OCI-LY7 (cell line): ENCODE results near the gene SEC22B. TPM values are rescaled to one million over a fixed set of nuclear protein-coding genes. Genes with fewer than 3 reads are reported as not detected.
"Not testable (repeated sequence)": the region's sequence is repeated elsewhere in the genome, so short reads cannot be mapped to it uniquely, and the experiment has no call there.

ENCODE experiments used
- BruUV-seq: library from RNA; stranded (reverse); fragments of 400-500 nt; replicated peaks from 2 replicates; lab custom pipeline; 2021; lab: Mats Ljungman, UMichigan
- CTCF ChIA-PET: fragments of 300-600 bp; sonication (Branson Sonifier 250); formaldehyde crosslinking; loops from one replicate; lab custom pipeline; 2022; ENCODE audit warnings: antibody characterized with exemption; ENCODE audit not compliant: unreplicated experiment; lab: Charles Lee
- POLR2A ChIA-PET: fragments of 300-600 bp; sonication (Branson Sonifier 250); formaldehyde crosslinking; loops from one replicate; lab custom pipeline; 2022; ENCODE audit warnings: antibody characterized with exemption; lab: Charles Lee
- DNase-seq: peaks from one replicate; pipeline ENCODE4 v3.0.0-alpha.2; 2015; ENCODE audit warnings: low spot score
- H2AFZ ChIP-seq: fragments of 200-600 bp; sonication (generic), shearing (Covaris generic); 2 replicates; pipeline ENCODE4 v1.6.1; 2014; ENCODE audit warnings: mild to moderate bottlenecking, antibody characterized with exemption, low read length, moderate library complexity
- H3K27ac ChIP-seq: fragments of 200-600 bp; sonication (generic); 2 replicates; pipeline ENCODE4 v1.5.1; 2014; ENCODE audit warnings: mixed run types, low read depth, mild to moderate bottlenecking, moderate library complexity, low read length, inconsistent platforms; ENCODE audit not compliant: poor library complexity, severe bottlenecking
- H3K36me3 ChIP-seq: fragments of 200-600 bp; sonication (generic); 2 replicates; pipeline ENCODE4 v1.6.1; 2014; ENCODE audit warnings: mild to moderate bottlenecking, antibody characterized with exemption, low read length, moderate library complexity, mixed read lengths; ENCODE audit not compliant: insufficient read depth
- H3K4me1 ChIP-seq: fragments of 200-600 bp; sonication (generic); 2 replicates; pipeline ENCODE4 v1.5.1; 2014; ENCODE audit warnings: mild to moderate bottlenecking, low read length; ENCODE audit not compliant: insufficient read depth, poor library complexity, severe bottlenecking
- H3K4me2 ChIP-seq: fragments of 200-600 bp; sonication (generic); 2 replicates; pipeline ENCODE4 v1.6.1; 2014; ENCODE audit warnings: mild to moderate bottlenecking, low read length
- H3K4me3 ChIP-seq: fragments of 200-600 bp; sonication (generic); 2 replicates; pipeline ENCODE4 v1.5.1; 2014; ENCODE audit warnings: mild to moderate bottlenecking, low read depth, low read length; ENCODE audit not compliant: poor library complexity, severe bottlenecking
- H3K79me2 ChIP-seq: fragments of 200-600 bp; sonication (generic); 2 replicates; pipeline ENCODE4 v1.6.1; 2016; ENCODE audit warnings: low read depth, mild to moderate bottlenecking, low read length, moderate library complexity, mixed read lengths; ENCODE audit not compliant: insufficient read depth
- H3K9me2 ChIP-seq: fragments of 200-600 bp; sonication (generic); 2 replicates; pipeline ENCODE4 v1.6.1; 2016; ENCODE audit warnings: mild to moderate bottlenecking, low read length, mixed read lengths; ENCODE audit not compliant: insufficient read depth
- H3K9me3 ChIP-seq: fragments of 200-600 bp; sonication (generic); 2 replicates; pipeline ENCODE4 v1.6.1; 2014; ENCODE audit warnings: mild to moderate bottlenecking, mixed run types, low read length, mixed read lengths
- H4K20me1 ChIP-seq: fragments of 200-600 bp; sonication (generic); 2 replicates; pipeline ENCODE4 v1.6.1; 2014; ENCODE audit warnings: mild to moderate bottlenecking, antibody characterized with exemption, low read length, moderate library complexity, mixed read lengths; ENCODE audit not compliant: insufficient read depth
- intact Hi-C: fragments of 100-400 bp; cut with micrococcal nuclease; formaldehyde crosslinking; loops from one replicate; pipeline ENCODE4 v1.10.0; 2022; ENCODE audit not compliant: unreplicated experiment
- total RNA-seq, 2 experiments: library from RNA; depleted of rRNA in 1 of 2; stranded (reverse); fragments of >200 nt in 1 of 2; shearing (Covaris generic) in 1 of 2; gene quantifications; 2 replicates each; pipeline ENCODE4 v1.2.3, GENCODE V29; 2014 to 2022
- TF ChIP-seq, protein P1 (sequence below): fragments of 200-600 bp; sonication (generic); conservative IDR thresholded peaks from 2 replicates; pipeline ENCODE4 v1.5.1; 2014; ENCODE audit warnings: mild to moderate bottlenecking, antibody characterized with exemption, low read length, moderate library complexity, mixed read lengths

Gene SEC22B
- total RNA-seq, 2 experiments from 2014 or later: 12.7 to 23.5 TPM

DNA sequence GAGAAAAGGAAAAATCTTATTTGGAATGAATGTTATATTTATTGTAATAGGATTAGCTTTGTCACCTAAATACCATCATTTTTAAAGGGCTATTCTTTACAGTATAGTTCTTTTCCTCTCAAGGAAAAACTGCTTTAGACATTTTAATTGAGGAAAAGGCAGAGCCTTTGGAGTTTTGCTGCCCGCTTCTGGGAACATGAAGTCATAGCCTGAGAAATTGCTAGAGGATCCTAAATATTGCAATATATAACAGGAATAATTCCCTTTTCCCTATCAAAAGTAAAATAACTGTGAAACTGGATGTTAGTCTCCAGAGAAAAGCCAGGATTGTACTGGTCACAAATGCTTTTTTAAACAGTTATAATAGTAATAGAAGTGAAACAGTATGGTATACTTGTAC lies 30.5 kb downstream of the SEC22B start:
- H3K4me2 ChIP-seq, CTCF ChIA-PET, POLR2A ChIA-PET, H3K36me3 ChIP-seq, BruUV-seq, H3K79me2 ChIP-seq, H3K27ac ChIP-seq, H3K9me2 ChIP-seq, H3K4me3 ChIP-seq, H4K20me1 ChIP-seq, H3K9me3 ChIP-seq, H2AFZ ChIP-seq: not testable (repeated sequence)
- H3K4me1 ChIP-seq: peaks cover 19% of the 10 kb centered on the region
- DNase-seq: peak; percentile 15
- intact Hi-C loops: loop anchor here (10.0 kb wide), 1 partner anchor 271 kb away; no protein-coding TSS in a partner anchor
- TF ChIP-seq, protein P1, sequence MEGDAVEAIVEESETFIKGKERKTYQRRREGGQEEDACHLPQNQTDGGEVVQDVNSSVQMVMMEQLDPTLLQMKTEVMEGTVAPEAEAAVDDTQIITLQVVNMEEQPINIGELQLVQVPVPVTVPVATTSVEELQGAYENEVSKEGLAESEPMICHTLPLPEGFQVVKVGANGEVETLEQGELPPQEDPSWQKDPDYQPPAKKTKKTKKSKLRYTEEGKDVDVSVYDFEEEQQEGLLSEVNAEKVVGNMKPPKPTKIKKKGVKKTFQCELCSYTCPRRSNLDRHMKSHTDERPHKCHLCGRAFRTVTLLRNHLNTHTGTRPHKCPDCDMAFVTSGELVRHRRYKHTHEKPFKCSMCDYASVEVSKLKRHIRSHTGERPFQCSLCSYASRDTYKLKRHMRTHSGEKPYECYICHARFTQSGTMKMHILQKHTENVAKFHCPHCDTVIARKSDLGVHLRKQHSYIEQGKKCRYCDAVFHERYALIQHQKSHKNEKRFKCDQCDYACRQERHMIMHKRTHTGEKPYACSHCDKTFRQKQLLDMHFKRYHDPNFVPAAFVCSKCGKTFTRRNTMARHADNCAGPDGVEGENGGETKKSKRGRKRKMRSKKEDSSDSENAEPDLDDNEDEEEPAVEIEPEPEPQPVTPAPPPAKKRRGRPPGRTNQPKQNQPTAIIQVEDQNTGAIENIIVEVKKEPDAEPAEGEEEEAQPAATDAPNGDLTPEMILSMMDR: peak; percentile 61

DNA sequence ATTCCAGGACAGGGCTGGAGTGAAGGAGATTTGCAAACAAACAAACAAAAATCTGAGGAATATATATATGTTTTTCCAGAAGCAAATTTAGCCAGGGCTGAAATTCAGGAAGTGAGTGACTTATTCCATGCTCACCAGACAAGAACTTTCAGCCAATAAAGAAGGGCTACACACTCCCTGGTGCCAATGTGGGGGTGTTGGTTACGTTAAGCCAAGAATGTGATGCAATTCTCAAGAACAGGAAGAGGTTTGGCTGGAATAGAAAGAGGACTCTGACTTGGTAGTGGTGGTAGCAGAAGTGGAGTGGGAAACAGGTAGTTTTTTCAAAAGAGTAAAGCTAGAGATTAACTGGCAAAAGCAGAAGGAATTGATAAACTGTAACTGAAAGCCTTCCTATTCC lies 31.7 kb downstream of the SEC22B start:
- H3K9me3 ChIP-seq, H3K27ac ChIP-seq, DNase-seq, H3K4me2 ChIP-seq, H2AFZ ChIP-seq, H4K20me1 ChIP-seq, H3K36me3 ChIP-seq, POLR2A ChIA-PET, H3K4me3 ChIP-seq, BruUV-seq, H3K79me2 ChIP-seq, CTCF ChIA-PET, H3K9me2 ChIP-seq: not testable (repeated sequence)
- intact Hi-C loops: loop anchor here (5.0 to 10.0 kb wide), 2 partner anchors 197 to 270 kb away; no protein-coding TSS in a partner anchor
- peaks cover 19% of the 10 kb centered on the region for H3K4me1 ChIP-seq

DNA sequence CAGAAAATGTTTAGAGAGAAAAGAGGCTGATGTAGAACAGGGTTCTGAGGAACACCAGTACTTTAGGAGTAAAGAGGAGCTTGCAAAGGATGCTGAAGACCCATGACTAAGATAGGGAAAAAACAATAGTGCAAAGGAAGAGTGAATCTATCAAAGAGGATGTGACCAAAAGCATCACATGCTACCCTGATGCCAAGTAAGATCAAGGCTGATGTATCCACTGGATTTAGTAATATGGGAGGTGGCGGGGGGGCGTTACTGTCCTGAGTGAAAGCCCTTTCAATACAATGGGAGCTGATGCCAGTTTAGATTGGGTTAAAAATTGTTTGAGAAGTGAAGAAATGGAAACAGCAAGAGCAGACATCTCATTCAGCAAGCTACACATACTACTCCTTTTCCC lies 32.2 kb downstream of the SEC22B start:
- intact Hi-C loops: loop anchor here (5.0 to 10.0 kb wide), 2 partner anchors 197 to 269 kb away; no protein-coding TSS in a partner anchor

DNA sequence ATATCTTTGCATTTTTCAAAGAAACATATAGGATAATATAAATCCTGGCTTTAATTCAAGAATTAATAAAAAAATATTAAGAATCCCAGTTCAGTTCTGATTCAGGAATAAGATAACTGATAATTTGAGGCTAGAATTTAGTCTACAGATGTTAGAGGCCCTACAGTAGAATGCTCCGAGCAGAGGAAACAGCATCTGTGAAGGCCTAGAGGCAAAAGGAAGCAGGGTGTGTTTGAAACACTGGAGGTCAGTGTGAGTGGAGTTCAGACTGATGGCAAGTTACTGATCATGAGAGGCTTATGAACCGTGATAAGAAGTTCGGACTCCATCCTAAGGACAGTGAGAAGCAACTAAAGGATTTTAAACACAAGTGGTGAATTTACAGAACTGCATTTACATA lies 33.0 kb downstream of the SEC22B start:
- H2AFZ ChIP-seq, H4K20me1 ChIP-seq, H3K9me2 ChIP-seq, POLR2A ChIA-PET, H3K79me2 ChIP-seq, H3K36me3 ChIP-seq, BruUV-seq, CTCF ChIA-PET, H3K9me3 ChIP-seq: not testable (repeated sequence)
- Histone ChIP-seq H3K4me3 (peak overlapping the region; percentile 34), H3K4me2 (peak overlapping the region; percentile 51), H3K27ac (peak overlapping the region; percentile 30), H3K4me1 (peaks cover 19% of the 10 kb centered on the region)
- peak; percentile 61 for DNase-seq
- intact Hi-C loops: loop anchor here (5.0 to 10.0 kb wide), 2 partner anchors 196 to 269 kb away; no protein-coding TSS in a partner anchor
- TF ChIP-seq, protein P1: 0 out of 2 replicates have a peak, but pooled peaks have one; percentile 3

More for the DNA sequence above, 32.2 kb downstream of the SEC22B start:
- CTCF ChIA-PET, H3K79me2 ChIP-seq, H3K9me2 ChIP-seq, H3K4me2 ChIP-seq, H4K20me1 ChIP-seq, DNase-seq, H3K4me3 ChIP-seq, POLR2A ChIA-PET, H3K9me3 ChIP-seq, BruUV-seq, H2AFZ ChIP-seq, H3K27ac ChIP-seq, H3K36me3 ChIP-seq: not testable (repeated sequence)
- H3K4me1 ChIP-seq: peaks cover 19% of the 10 kb centered on the region

DNA sequence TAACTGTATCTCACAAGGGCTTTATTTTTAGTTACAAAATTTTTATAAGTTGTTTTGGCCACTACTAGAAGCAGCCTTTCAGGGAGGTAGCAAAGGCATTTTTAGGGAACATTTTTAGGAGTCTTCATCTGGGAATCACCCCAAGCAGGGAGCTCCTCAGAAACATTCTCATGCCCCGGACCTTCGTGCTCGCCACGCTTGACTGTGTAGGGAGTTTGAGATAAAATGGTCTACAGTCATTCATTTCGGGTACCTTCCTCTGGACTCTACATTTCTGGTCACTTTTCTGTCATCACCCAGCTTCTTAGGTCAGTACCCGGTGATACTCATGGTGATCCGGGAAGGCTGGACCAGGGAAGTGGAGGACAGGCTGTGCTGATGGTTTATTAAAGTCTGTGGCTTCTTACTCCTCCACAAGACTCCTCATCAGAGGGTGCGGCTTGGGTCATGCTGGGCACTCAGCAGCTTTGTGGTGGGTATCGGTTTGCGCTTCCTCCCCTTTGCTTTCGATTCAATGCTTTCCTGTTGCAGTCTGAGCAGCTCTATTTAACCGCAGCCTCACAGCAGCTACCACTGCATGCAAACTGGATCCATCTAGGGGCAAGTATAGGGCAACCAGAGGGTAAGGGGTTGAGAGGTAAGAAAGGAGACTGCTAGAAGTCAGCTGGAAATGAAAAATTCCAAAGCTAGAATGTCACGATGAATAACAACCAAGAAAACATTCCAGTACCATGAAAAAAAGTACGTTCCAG lies 33.6 kb downstream of the SEC22B start:
- POLR2A ChIA-PET: not testable (repeated sequence)
- intact Hi-C loops: loop anchor here (5.0 to 10.0 kb wide), 2 partner anchors 195 to 268 kb away; no protein-coding TSS in a partner anchor
- peak overlapping the region; percentile 30 for H3K27ac ChIP-seq

More for the DNA sequence above, 33.6 kb downstream of the SEC22B start:
- BruUV-seq, H4K20me1 ChIP-seq, H2AFZ ChIP-seq, H3K36me3 ChIP-seq, H3K79me2 ChIP-seq, CTCF ChIA-PET, H3K9me2 ChIP-seq, H3K9me3 ChIP-seq: not testable (repeated sequence)
- Histone ChIP-seq H3K4me1 (peaks cover 19% of the 10 kb centered on the region), H3K4me3 (peak overlapping the region; percentile 34), H3K4me2 (peak overlapping the region; percentile 51)
- DNase-seq: peak; percentile 73
